8988T (cell line): Measurements from ENCODE around the gene DTL.

Source experiments
- DNase-seq: peaks from one replicate; pipeline ENCODE4 v3.0.0; 2011

The DTL gene

DNA sequence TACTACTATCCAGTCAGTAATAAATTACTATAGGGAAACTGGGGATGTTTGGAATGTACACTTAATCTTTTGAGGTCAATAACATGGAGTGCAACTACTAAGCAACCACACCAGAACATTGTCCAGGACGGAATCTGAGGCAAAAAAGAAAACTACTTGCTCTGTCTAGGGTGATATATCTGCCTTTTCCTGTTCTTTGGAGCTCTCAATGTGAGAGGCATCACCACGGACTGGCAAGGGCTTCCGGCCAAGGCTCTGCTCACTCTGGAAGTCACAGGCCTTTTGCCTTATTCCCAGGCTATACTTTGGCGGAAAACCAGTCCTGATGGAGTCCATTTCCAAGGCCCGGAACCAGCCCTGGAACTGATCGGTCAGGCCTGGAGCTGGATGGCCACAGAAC, 94.2 kb downstream of the DTL start:
- DNase-seq, result no peak

DNA sequence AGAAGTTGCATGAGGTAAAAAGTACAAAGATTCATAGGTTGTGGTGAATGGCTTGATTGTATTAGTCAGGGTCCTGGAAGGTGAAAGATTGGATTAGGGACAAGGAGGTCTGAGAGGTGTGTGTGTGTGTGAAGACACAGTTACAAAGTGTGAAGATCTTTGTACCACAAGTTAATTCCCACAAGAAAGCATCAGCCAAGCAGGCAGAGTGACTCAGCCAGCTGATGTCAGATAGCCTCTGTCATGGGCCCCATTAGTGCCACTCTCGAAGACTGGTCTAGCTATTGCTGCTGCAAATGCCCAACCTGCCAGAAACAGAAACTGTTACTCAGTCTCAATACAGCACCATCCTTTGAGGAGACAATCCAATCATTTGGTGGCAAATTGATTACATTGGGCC, 96.5 kb downstream of the DTL start:
- DNase-seq, result no peak

DNA sequence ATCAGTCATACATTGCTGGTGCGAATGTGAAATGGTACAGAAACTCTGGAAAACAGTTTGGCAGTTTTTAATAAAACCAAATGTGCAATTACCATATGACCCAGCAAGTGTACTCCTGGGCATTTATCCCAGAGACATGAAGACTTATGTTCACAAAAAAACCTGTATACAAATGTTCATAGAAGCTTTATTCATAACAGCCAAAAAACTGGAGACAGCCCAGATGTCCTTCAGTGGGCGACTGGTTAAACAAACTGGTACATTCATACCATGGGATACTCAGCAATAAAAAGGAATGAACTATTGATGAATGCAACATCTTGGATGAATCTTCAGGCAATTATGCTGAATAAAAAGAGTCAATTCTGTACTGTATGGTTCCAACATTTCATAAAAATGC, 97.8 kb downstream of the DTL start:
- no peak for DNase-seq

DNA sequence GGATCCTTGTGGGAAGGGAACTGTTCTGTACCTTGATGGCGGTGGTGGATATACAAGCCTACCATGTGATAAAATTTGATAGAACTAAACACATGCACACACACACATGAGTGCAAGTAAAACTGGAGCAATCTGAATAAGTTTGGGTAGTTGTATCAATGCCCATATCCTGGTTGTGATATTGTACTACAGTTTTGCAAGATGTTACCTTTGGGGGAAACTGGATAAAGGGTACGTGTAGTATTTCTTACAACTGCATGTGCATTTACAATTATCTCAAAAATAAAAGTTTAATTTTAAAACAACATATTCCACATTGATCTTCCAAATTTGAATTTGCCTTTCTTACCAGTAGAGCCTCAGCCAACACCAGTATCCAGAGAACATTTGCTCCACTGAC, 99.6 kb downstream of the DTL start:
- no peak for DNase-seq

DNA sequence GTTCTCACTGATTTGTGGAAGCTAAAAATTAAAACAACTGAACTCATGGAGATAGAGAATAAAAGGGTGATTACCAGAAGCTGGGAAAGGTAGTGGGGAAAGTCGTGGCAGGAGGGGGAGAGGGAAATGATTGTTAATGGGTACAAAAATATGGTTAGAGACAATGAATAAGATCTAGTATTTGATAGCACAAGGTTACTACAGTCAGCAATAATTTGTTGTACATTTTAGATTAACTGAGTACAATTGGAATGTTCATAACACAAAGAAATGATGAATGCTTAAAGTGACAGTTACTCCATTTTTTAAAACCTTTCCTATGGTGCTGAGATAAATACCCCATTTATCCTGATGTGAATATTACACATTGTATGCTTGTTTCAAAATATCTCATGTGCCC, 102.3 kb downstream of the DTL start:
- no peak for DNase-seq

DNA sequence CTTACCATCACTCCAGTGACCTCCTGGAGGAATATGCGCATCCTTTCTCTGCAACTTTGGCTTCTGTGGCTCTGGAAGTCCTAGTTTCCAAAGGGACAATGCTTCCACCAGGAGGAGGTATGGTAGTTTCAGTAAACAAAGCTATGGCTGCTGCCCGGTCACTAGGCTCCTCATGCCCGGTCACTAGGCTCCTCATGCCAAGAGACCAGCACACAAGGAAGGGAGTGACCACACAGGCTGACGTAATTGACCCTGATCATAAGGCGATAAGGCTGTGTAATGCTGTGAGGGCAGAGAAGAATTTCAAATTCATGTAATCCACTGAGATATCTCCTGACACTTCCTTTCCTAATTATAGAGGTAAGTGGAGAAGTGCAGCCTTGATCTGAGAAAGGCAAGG, 102.9 kb downstream of the DTL start:
- no peak for DNase-seq

DNA sequence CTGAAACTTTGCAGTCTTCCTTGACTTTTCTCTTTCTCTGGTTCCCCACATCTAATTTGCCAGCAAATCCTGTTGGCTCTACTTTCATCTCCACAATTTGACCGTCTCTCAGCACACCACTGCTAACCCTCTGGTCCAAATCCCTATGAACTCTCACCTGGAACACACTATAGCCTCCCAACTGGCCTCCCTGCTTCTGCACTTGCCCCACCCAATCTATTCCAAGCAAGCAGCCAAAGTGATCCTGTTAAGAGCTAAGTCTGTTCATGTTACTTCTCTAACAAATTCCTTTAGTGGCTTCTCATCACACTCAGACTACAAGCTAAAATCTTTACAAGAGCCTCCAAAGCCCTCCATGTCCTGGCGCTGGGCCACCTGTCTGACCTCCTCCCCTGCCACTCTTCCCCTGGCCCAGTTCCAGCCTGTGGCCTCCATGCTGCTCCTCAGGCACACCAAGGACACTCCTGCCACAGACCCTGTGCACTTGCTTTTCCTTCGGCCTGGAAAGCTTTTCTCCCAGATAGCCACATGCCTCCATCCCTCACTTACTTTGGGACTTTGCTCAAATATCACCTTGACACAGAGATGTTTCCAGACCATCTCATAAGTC, 104.1 kb downstream of the DTL start:
- DNase-seq, result no peak

DNA sequence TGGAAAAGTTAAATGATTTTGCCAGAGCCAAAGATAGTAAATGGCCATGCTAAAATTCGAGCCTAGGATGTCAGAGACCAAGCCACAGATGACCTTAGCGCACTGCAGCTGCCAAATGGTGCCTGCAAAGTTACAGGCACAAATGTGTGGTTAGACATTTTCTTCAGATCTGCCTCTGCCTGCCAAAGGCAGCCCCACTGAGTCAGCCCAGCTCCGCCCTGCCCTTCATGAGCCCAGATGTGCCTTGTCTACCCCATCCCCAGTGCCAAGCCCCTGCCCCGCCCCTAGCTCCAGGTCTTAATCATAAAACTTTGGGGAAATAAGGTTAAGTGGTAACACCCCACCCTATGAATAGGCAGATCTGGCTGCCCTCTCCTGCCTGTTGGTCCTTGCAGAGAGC, 105.9 kb downstream of the DTL start:
- no peak for DNase-seq

DNA sequence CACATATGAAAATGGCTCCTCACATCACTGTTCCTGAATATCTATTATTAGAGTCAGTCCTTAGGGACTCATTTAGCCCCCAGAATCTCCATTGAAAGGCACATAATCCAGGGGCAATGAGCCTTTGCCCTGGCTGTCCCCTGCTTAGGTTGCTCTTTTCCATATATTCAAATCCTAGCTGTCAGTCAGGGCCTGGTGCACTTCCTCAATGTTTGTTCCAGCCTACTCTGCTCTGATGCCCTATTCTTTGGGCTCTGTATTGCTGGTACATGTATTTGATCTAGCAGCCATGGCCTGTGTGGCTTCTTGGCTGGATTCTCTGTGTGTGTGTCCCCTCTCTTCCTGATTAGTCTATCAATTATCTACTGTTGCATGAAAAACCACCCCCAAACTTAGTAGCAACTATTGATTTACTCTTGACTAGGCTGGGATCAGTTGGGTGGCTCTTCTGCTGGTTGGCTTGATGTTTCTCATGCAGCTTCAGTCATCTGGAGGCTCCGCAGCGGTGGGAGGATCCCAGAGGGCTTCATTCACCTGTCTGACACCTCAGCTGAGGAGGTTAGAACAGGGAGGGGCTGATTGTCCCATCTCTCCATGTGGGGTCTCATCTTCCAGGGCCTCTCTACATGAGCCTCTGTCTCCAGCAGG, 107.5 kb downstream of the DTL start:
- DNase-seq, result no peak

DNA sequence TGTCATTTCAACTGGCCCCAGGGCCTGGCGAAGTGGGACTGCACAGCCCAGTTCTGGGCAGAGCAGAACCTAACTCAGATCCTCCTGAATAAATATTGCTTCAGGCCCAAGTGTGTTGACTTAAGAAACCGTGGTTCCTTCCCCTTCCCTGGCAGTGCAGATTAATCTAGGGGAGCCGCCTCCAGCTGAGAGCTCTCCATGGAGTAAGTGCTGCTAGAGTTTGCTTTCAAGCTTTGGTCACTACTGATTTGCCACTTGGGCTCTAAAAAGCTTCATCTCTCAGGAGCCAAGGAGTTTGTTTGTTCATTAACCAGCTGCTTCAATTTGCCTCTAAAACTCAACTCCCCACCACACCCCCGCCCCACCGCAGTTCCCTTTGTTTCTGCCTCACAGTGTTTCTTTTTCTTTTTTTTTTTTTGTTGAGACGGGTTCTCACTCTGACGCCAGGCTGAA, 112.1 kb downstream of the DTL start:
- no peak for DNase-seq

DNA sequence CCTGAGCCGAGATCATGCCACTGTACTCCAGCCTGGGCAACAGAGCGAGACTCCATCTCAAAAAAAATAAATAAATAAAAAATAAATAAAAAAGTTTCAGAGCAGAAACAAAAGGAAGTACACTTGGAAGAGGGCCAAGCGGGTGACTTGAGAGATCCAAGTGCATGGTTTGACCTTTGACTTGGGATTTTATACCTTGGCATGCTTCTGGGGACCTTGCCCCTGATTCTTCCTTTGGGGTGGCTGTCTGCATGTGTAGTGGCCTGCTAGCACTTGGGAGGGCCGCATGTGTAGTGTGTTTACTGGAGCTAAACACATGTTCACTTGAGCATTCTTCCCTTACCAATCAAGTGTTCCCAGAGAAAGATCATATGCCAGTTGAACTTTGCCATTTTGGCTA, 114.0 kb downstream of the DTL start:
- DNase-seq, result no peak

DNA sequence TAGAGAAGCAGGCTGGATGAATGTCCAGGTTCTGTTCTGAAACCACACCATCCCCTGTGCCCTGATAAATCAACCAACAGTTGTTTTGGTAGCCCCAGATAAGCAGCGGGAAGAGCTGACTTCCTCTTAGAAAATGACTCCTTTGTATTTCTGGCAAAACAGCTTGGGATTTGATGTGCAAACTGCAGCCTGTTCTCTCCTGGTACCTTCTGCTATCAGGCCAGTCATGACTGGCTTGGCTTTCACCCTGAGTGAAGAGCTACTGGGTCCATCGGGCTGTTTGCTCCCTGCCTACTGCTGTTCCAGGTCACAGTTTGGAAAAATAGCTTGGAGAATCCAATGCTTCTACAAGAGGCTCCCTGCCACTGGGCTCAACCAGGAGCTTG, 116.8 kb downstream of the DTL start:
- DNase-seq, result no peak

DNA sequence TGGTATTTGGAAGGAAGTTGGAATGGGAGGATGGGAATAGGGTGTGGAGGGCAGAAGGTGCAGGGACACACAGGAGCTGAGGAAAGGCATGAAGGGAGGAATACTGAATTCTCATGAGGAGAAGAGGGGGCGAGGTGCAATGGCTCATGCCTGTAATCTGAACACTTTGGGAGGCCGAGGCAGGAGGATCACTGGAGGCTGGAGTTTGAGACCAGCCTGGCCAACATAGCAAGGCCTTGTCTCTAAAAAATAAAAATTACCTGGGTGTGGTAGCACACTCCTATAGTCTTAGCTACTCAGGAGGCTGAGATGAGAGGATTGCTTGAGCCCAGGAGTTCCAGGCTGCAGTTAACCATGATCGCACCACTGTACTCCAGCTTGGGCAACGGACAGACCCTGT, 117.3 kb downstream of the DTL start:
- DNase-seq, result no peak

DNA sequence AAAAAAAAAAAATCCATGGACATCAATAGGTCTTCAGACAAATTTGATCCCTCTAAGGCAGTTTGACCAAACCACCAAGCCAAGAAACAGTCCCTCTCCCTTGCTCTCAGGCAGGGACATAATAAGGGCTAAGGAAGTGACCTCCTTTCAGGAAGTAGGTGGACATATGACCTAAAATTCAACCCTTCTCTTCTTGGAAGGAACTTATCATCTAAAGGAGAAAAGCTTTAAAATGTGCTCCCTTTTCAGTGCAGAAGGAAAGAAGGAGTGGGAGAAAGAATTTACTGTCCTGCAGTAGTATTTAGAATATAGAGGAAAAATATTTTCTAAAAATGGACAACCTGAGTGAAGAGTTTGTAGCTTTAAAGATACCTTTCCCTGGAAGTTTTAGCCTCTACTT, 118.1 kb downstream of the DTL start:
- DNase-seq, result no peak
